GM12878 (cell line): Measurements from ENCODE around the gene PRLH. TPM values are rescaled to one million over a fixed set of nuclear protein-coding genes. Genes with fewer than 3 reads are reported as not detected.

ENCODE experiments used
- ATAC-seq: fragments of 200-7000 bp; cut with Tn5 transposase; 3 replicates; pipeline ENCODE4 v1.9.1; 2020; ENCODE audit warnings: mild to moderate bottlenecking, moderate library complexity
- BruUV-seq: library from RNA; stranded (reverse); fragments of 400-500 nt; replicated peaks from 2 replicates; lab custom pipeline; 2021; lab: Mats Ljungman, UMichigan
- CTCF ChIA-PET: fragments of 300-600 bp; sonication (Branson Sonifier 250); formaldehyde crosslinking; extraction: SDS; loops from one replicate; lab custom pipeline; 2021; ENCODE audit warnings: inconsistent platforms; lab: Yijun Ruan, JAX
- POLR2A ChIA-PET: fragments of 350-600 bp; formaldehyde crosslinking; extraction: SDS; loops from one replicate; lab custom pipeline; 2021; ENCODE audit warnings: inconsistent platforms; lab: Charles Lee
- RAD21 ChIA-PET: fragments of 300-600 bp; sonication (Branson Sonifier 250); formaldehyde crosslinking; loops from one replicate; lab custom pipeline; 2023; ENCODE audit warnings: antibody characterized with exemption; ENCODE audit not compliant: unreplicated experiment; lab: Charles Lee
- SMC1A ChIA-PET: fragments of 300-600 bp; sonication (Branson Sonifier 250); formaldehyde crosslinking; loops from one replicate; lab custom pipeline; 2023; ENCODE audit not compliant: unreplicated experiment, uncharacterized antibody; lab: Charles Lee
- DNase-seq: peaks from one replicate; pipeline ENCODE4 v3.0.0-alpha.2; 2011; ENCODE audit warnings: low read depth, low spot score
- FAIRE-seq: peaks from 3 replicates; lab custom pipeline; 2011; peaks lifted over from hg19 to GRCh38; lab: Jason Lieb, UNC
- H2AFZ ChIP-seq: 2 replicates; pipeline ENCODE4 v1.6.0; 2011; ENCODE audit warnings: low read depth, low read length, control low read depth; ENCODE audit not compliant: control insufficient read depth
- H3K27ac ChIP-seq: 2 replicates; pipeline ENCODE4 v1.5.1; 2011; ENCODE audit warnings: control low read depth; ENCODE audit not compliant: control insufficient read depth, insufficient read depth
- H3K27me3 ChIP-seq, 2 experiments: replicated peaks in 1 of 2; 2 replicates each; pipeline versions ENCODE4 v1.6.0 to v1.6.1; 2011; ENCODE audit warnings: low read length in 1 of 2; ENCODE audit not compliant: control insufficient read depth in 2 of 2, insufficient read depth in 2 of 2
- H3K36me3 ChIP-seq, 2 experiments: 2 replicates each; pipeline ENCODE4 v1.5.1; 2011; ENCODE audit warnings: low read length in 1 of 2; ENCODE audit not compliant: control insufficient read depth in 2 of 2, insufficient read depth in 2 of 2
- H3K4me1 ChIP-seq: 2 replicates; pipeline ENCODE4 v1.6.1; 2011; ENCODE audit warnings: mild to moderate bottlenecking, low read length, moderate library complexity, mixed read lengths; ENCODE audit not compliant: control insufficient read depth, insufficient read depth
- H3K4me2 ChIP-seq: 2 replicates; pipeline ENCODE4 v1.6.0; 2011; ENCODE audit warnings: control low read depth; ENCODE audit not compliant: control insufficient read depth, insufficient read depth
- H3K4me3 ChIP-seq: fragments of 200-600 bp; sonication (generic); 2 replicates; pipeline ENCODE4 v1.5.1; 2016
- H3K79me2 ChIP-seq: 2 replicates; pipeline ENCODE4 v1.6.0; 2011; ENCODE audit warnings: low read length; ENCODE audit not compliant: control insufficient read depth, insufficient read depth
- H3K9ac ChIP-seq: 2 replicates; pipeline ENCODE4 v1.8.0; 2011; ENCODE audit warnings: low read length, control low read depth, mixed read lengths; ENCODE audit not compliant: control insufficient read depth, insufficient read depth
- H3K9me3 ChIP-seq: replicated peaks from 3 replicates; pipeline ENCODE4 v1.5.1; 2011; ENCODE audit warnings: mild to moderate bottlenecking, low read length; ENCODE audit not compliant: control insufficient read depth, insufficient read depth
- H4K20me1 ChIP-seq: 2 replicates; pipeline ENCODE4 v1.6.0; 2011; ENCODE audit not compliant: control insufficient read depth, insufficient read depth
- CBX5 ChIP-seq: sonication (generic); IDR thresholded peaks from 2 replicates; pipeline ENCODE4 v1.6.1; 2016; ENCODE audit warnings: low read depth, moderate library complexity, mild to moderate bottlenecking, inconsistent platforms
- HDAC6 ChIP-seq: fragments of 200-600 bp; sonication (generic); IDR thresholded peaks from one replicate; pipeline ENCODE4 v1.8.0; 2017; ENCODE audit warnings: antibody characterized with exemption; ENCODE audit not compliant: unreplicated experiment
- NFYB ChIP-seq: IDR thresholded peaks from 2 replicates; pipeline ENCODE4 v1.6.1; 2011; ENCODE audit warnings: low read depth, mild to moderate bottlenecking, low read length, improper control_type of control experiment, moderate library complexity; ENCODE audit not compliant: insufficient read depth
- ZNF622 ChIP-seq: fragments of 450-650 bp; IDR thresholded peaks from 2 replicates; pipeline ENCODE4 v1.6.1; 2017; ENCODE audit warnings: mild to moderate bottlenecking, inconsistent platforms
- WGBS: methylation state at CpG from one replicate; pipeline ENCODE4 v1.1.6; 2016; ENCODE audit warnings: low lambda C conversion rate; ENCODE audit not compliant: insufficient replicate concordance, insufficient coverage; ENCODE audit errors: missing lambda C conversion rate; 5-methylcytosine and 5-hydroxymethylcytosine counted together
- in situ Hi-C: fragments of 300-500 bp; cut with MboI; formaldehyde crosslinking; loops from 9 replicates; pipeline ENCODE4 v1.14.3; 2018; ENCODE audit warnings: mixed read lengths
- intact Hi-C: fragments of 100-400 bp; cut with micrococcal nuclease; formaldehyde crosslinking; loops from one replicate; pipeline ENCODE4 v1.14.2; 2022; ENCODE audit not compliant: unreplicated experiment
- polyA plus RNA-seq, 11 experiments: library from polyadenylated mRNA; depleted of rRNA in 4 of 11; unstranded in 6 of 11; stranded (reverse) in 5 of 11; fragments of >200 nt; fragmentation: Nextera tagmentation in 4 of 11; fragmentation: Illumina TruSeq in 1 of 11; extraction: Ambion mirVana in 4 of 11; extraction: Trizol in 1 of 11; gene quantifications; 1 replicate in 1 of 11; 2 replicates in 10 of 11; pipeline versions ENCODE4 v1.2.1 to v1.2.3, GENCODE V29; 2011 to 2016; ENCODE audit warnings: inconsistent platforms in 2 of 11, missing spikeins in 2 of 11, low read depth in 1 of 11
- total RNA-seq, 4 experiments: library from RNA; depleted of rRNA in 3 of 4; stranded (reverse); fragments of >200 nt in 3 of 4; fragmentation: Illumina TruSeq in 1 of 4; extraction: Trizol in 1 of 4; gene quantifications; 2 replicates each; pipeline versions ENCODE4 v1.2.1 to v1.2.3, GENCODE V29; 2013 to 2021
- TF ChIP-seq, protein P1 (sequence below): fragments of 450-650 bp; IDR thresholded peaks from 2 replicates; pipeline ENCODE4 v1.6.1; 2017; ENCODE audit warnings: mild to moderate bottlenecking, moderate library complexity

Gene PRLH
- total and polyA plus RNA-seq, 10 of the 15 experiments (the other 5 are each of a cell fraction or from before 2014, with no cell fraction given): not detected

DNA sequence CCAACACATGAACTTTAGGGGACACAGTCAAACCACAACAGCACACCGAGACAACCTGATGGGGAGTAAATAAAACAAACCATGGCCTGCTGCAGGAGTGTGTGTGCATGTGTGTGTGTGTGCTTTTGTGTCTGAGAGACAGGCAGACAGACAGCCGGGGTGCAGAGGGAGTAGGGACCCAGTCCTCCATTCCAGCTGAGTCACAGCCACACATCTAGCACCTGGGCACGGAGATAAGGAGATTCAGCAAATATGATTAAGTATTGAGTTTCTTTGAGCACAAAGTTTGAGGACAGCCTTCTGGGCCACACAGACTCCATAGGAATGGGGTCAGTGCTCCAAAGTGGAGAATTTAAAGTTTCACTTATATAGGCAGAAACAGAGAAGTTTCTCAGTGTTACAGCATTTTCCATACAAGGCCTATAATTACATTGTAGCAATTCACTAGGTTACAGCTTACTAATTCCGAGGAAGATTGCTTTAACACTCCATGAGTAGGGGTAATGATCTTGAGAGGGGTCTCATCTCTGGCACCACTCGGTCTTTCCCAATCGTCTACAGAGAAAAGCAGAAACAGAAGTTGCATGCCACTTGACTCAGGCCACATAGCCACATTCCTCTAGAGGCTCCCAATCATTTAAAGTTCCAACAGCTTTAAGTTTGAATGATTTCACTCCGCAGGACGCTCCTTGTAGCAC is 30.8 kb upstream of the PRLH start:
- Histone ChIP-seq H3K4me2 (no peak overlapping the region), H3K79me2 (no peaks in the 10 kb centered on the region), H3K4me3 (no peak overlapping the region), H2AFZ (no peak overlapping the region), H3K27ac (no peak overlapping the region), H3K9me3 (no peaks in the 10 kb centered on the region; the same call in 2 of the 3 replicates), H3K27me3 (peaks cover 0 to 3% of the 10 kb centered on the region in 2 experiments; a peak in 1 of 4 replicates), H3K36me3 (no peaks in the 10 kb centered on the region), H4K20me1 (no peaks in the 10 kb centered on the region), H3K4me1 (no peaks in the 10 kb centered on the region; the same call in 1 of the 2 replicates), H3K9ac (no peak overlapping the region)
- intact Hi-C loops (no loop called here), in situ Hi-C loops (no loop called here)
- ChIA-PET CTCF (interaction anchor here (3.2 kb wide), 1 partner anchor 23 kb away, joined by 13 read pairs; no protein-coding TSS in a partner anchor), POLR2A (no interaction called here), RAD21 (interaction anchor here (0.7 kb wide), 1 partner anchor 23 kb away, joined by 4 read pairs; no protein-coding TSS in a partner anchor), SMC1A (interaction anchor here (0.6 kb wide), 1 partner anchor 22 kb away, joined by 4 read pairs; no protein-coding TSS in a partner anchor)
- FAIRE-seq: no peak
- no TSS peak for BruUV-seq
- WGBS: 49% methylated on average over 8 of the region's 8 CpGs
- DNase-seq: no peak
- no peak for ATAC-seq
- no peak for TF ChIP-seq HDAC6
- no peak for TF ChIP-seq NFYB
- TF ChIP-seq, protein P1, sequence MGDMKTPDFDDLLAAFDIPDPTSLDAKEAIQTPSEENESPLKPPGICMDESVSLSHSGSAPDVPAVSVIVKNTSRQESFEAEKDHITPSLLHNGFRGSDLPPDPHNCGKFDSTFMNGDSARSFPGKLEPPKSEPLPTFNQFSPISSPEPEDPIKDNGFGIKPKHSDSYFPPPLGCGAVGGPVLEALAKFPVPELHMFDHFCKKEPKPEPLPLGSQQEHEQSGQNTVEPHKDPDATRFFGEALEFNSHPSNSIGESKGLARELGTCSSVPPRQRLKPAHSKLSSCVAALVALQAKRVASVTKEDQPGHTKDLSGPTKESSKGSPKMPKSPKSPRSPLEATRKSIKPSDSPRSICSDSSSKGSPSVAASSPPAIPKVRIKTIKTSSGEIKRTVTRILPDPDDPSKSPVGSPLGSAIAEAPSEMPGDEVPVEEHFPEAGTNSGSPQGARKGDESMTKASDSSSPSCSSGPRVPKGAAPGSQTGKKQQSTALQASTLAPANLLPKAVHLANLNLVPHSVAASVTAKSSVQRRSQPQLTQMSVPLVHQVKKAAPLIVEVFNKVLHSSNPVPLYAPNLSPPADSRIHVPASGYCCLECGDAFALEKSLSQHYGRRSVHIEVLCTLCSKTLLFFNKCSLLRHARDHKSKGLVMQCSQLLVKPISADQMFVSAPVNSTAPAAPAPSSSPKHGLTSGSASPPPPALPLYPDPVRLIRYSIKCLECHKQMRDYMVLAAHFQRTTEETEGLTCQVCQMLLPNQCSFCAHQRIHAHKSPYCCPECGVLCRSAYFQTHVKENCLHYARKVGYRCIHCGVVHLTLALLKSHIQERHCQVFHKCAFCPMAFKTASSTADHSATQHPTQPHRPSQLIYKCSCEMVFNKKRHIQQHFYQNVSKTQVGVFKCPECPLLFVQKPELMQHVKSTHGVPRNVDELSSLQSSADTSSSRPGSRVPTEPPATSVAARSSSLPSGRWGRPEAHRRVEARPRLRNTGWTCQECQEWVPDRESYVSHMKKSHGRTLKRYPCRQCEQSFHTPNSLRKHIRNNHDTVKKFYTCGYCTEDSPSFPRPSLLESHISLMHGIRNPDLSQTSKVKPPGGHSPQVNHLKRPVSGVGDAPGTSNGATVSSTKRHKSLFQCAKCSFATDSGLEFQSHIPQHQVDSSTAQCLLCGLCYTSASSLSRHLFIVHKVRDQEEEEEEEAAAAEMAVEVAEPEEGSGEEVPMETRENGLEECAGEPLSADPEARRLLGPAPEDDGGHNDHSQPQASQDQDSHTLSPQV: no peak
- TF ChIP-seq CBX5: no peak
- TF ChIP-seq ZNF622: no peak
